ENCODE results near the gene PAF1.

Gene PAF1

GRCh38 chr19:39362682-39363657 lies 27.9 kb downstream of the PAF1 start:
- Mint-ChIP-seq H3K27ac (peak overlapping the region; percentile 18), H3K9me3 (no peaks in the 10 kb centered on the region), H3K4me1 (peaks cover 9% of the 10 kb centered on the region), H3K4me3 (no peak overlapping the region), H3K36me3 (peaks cover 79% of the 10 kb centered on the region)
- DNase-seq (ENCODE audit: low spot score in 2 of 2) (no peak), ATAC-seq (no peak)

DNA sequence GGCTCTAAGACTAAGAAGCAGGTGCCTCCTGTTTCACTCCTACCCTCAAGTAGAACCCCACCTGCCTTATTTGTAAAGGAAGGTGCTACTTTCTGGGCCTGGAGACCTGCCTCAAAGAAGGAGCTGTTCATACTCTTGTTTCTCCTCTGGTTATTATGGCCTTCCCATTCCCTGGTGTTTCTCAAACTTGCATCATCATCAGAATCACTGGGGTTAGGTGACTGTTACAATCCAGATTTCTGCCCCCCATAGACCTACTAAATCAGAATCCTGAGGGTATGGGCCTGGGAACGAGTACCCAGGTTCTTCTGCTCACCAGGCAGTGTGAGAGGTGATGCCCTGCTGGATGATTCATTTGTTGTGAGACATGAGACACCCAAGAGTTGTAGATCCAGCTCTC lies 30.3 kb downstream of the PAF1 start:
- Mint-ChIP-seq H3K4me1 (peaks cover 9% of the 10 kb centered on the region), H3K4me3 (no peak overlapping the region), H3K36me3 (peaks cover 96% of the 10 kb centered on the region), H3K27ac (no peak overlapping the region), H3K9me3 (no peaks in the 10 kb centered on the region)
- no peak for DNase-seq (ENCODE audit: low spot score in 2 of 2)
- ATAC-seq, result no peak

DNA sequence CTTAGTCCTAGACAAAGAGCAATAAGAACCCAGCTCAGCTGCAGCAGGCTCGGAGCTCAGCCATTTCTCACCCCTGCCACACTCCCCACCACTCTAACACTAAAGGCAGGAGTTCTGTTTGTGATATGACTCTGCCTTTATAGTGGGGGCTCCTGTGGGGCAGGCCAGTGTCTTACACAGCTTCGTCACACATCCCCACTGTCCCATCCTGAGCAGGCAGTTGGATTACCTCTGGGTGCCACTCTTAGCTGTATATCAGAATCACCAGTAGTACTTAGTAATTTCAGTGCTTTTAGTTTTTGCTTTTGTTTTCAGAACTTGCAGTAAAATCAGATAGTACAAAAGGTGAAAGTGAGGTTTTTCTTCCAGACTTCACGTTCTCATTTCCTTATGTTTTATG lies 31.9 kb downstream of the PAF1 start:
- ATAC-seq (peak; percentile 31), DNase-seq (ENCODE audit: low spot score in 2 of 2) (no peak)
- Mint-ChIP-seq H3K4me1 (peaks cover 9% of the 10 kb centered on the region), H3K9me3 (no peaks in the 10 kb centered on the region), H3K36me3 (peaks cover 97% of the 10 kb centered on the region), H3K27ac (no peak overlapping the region), H3K4me3 (no peak overlapping the region)

DNA sequence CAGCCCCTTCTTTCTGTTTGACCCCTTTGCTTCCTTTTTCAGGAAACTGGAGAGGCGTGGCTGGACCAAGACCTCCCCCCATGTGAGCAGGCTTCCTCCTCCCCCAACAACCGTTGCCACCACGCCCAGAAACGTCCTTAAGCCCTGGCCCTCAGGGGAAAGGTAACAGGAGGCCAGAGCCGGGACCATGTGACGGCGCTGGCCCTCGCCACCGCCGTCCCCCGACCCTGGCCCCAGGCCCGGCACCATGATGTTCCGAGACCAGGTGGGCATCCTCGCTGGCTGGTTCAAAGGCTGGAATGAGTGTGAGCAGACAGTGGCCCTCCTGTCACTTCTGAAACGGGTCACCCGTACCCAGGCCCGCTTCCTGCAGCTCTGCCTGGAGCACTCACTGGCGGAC lies 34.3 kb downstream of the PAF1 start:
- H3K4me1 Mint-ChIP-seq, result peaks cover 8% of the 10 kb centered on the region
- ATAC-seq (no peak), DNase-seq (ENCODE audit: low spot score in 2 of 2) (no peak)
- H3K27ac Mint-ChIP-seq, result peak overlapping the region; percentile 23
- H3K4me3 Mint-ChIP-seq, result no peak overlapping the region
- H3K36me3 Mint-ChIP-seq, result peaks cover 95% of the 10 kb centered on the region
- no peaks in the 10 kb centered on the region for H3K9me3 Mint-ChIP-seq

DNA sequence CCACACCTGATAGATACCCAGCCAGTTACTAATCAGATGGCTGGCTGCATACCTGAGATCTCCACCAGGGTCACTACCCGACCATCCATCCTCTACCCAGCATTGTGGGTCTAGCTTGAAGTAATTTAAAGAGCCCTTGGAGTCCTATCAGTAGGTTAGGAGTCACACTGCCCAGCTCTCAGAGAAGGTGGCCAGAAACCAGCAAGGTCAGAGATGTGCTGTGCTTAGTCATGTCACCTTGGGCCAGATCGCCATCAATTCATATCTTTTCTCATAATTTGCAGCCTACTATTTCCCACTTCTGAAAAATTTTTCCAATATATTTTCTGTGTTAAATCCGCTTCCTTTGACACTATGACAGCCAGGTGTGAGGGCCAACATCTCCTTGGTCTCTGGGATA lies 34.8 kb downstream of the PAF1 start:
- Mint-ChIP-seq H3K4me3 (no peak overlapping the region), H3K36me3 (peaks cover 95% of the 10 kb centered on the region), H3K9me3 (no peaks in the 10 kb centered on the region), H3K4me1 (peaks cover 14% of the 10 kb centered on the region), H3K27ac (peak overlapping the region; percentile 23)
- DNase-seq (ENCODE audit: low spot score in 2 of 2), result no peak
- no peak for ATAC-seq

GRCh38 chr19:39355253-39355652 lies 35.7 kb downstream of the PAF1 start:
- peak overlapping the region; percentile 23 for H3K27ac Mint-ChIP-seq
- H3K4me1 Mint-ChIP-seq, result peaks cover 17% of the 10 kb centered on the region
- no peak overlapping the region for H3K4me3 Mint-ChIP-seq
- H3K36me3 Mint-ChIP-seq, result peaks cover 88% of the 10 kb centered on the region
- DNase-seq (ENCODE audit: low spot score in 2 of 2) (no peak), ATAC-seq (no peak)
- H3K9me3 Mint-ChIP-seq, result no peaks in the 10 kb centered on the region

DNA sequence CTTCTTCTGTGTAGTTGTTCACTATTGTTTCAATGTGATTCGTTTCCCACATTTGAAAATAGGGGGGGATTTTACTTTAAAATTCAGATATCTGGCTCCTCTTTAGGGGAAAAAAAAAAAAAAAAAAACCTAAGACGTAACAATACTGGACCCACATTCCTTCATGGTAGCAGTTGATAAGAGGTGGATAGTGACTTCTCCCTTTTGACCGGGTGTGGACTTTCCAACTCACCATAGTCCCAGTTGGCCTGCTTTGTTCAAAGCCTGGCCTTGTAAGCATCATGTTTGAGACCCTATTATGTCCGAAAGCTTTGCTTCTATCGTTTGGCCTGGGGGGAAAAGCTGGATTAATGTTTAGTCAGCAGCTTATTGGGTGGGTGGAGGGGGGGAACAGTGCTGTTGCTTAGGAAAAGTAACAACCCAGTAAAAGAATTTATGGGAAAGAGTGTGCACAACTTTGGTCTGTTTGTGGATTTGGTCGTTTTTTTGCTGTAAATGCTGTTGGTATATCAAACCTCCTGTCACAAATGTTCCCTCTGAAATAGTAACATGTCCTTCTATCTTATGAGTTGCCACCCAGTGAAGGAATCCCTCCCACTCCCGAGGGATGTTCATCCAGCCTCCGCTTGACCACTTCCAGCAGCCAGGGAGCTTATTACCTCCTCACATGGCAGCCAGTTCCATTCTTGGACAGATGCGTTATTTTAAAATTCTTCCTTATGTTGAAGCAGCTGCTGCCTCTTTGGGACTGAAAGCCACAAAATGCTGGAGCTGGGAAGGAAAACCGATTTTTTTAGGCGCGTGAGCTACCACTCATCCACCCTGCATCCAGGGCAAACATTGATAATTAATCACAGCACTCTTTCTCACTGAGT lies 38.3 kb downstream of the PAF1 start:
- Mint-ChIP-seq H3K4me1 (peaks cover 35% of the 10 kb centered on the region), H3K9me3 (no peaks in the 10 kb centered on the region), H3K4me3 (no peak overlapping the region), H3K27ac (peak overlapping the region; percentile 76), H3K36me3 (peaks cover 77% of the 10 kb centered on the region)
- ATAC-seq, result no peak
- no peak for DNase-seq (ENCODE audit: low spot score in 2 of 2)

GRCh38 chr19:39351537-39352064 lies 39.3 kb downstream of the PAF1 start:
- ATAC-seq, result peak; percentile 97
- Mint-ChIP-seq H3K36me3 (peaks cover 67% of the 10 kb centered on the region), H3K27ac (peak overlapping the region; percentile 76), H3K9me3 (no peaks in the 10 kb centered on the region), H3K4me3 (peak overlapping the region; percentile 43), H3K4me1 (peaks cover 41% of the 10 kb centered on the region)
- peak; percentile 31 to 77 for DNase-seq (ENCODE audit: low spot score in 2 of 2)

- ATAC-seq, result no peak
- no peak overlapping the region for H3K4me3 Mint-ChIP-seq
- H3K36me3 Mint-ChIP-seq, result peaks cover 53% of the 10 kb centered on the region
- H3K4me1 Mint-ChIP-seq, result peaks cover 54% of the 10 kb centered on the region
- no peaks in the 10 kb centered on the region for H3K9me3 Mint-ChIP-seq
- DNase-seq (ENCODE audit: low spot score in 2 of 2), result no peak
- H3K27ac Mint-ChIP-seq, result no peak overlapping the region
These were observed 40.8 kb downstream of the PAF1 start for GRCh38 chr19:39350156-39350555.

GRCh38 chr19:39349326-39349725 lies 41.6 kb downstream of the PAF1 start:
- no peak for ATAC-seq
- H3K4me1 Mint-ChIP-seq, result peaks cover 63% of the 10 kb centered on the region
- DNase-seq (ENCODE audit: low spot score in 2 of 2), result no peak
- H3K9me3 Mint-ChIP-seq, result no peaks in the 10 kb centered on the region
- peaks cover 47% of the 10 kb centered on the region for H3K36me3 Mint-ChIP-seq
- H3K4me3 Mint-ChIP-seq, result no peak overlapping the region
- peak overlapping the region; percentile 66 for H3K27ac Mint-ChIP-seq

GRCh38 chr19:39347332-39348164 lies 43.4 kb downstream of the PAF1 start:
- peaks cover 41% of the 10 kb centered on the region for H3K36me3 Mint-ChIP-seq
- peaks cover 77% of the 10 kb centered on the region for H3K4me1 Mint-ChIP-seq
- DNase-seq (ENCODE audit: low spot score in 2 of 2) (no peak), ATAC-seq (peak; percentile 53)
- H3K27ac Mint-ChIP-seq, result peak overlapping the region; percentile 66
- H3K9me3 Mint-ChIP-seq, result no peaks in the 10 kb centered on the region
- peak overlapping the region; percentile 23 for H3K4me3 Mint-ChIP-seq

DNA sequence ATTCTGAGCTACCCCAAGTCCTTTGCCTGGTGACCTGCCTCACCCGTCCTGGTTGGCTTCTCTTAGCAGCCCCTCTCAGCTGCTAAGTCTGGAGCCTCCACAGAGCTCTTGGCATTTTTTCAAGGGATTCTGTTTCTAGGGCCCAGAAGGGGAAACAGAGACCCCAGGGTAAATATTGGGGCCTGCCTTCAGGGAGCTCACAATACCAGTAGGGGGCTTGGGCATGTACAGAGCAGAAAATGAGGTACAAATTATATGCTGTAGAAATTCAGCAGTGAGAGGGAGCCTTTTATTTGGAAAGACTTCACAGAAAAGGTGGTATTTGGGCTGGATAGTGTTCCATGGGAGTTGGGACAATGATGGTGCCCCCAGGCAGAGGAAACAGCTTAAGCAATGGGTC lies 45.0 kb downstream of the PAF1 start:
- no peak overlapping the region for H3K4me3 Mint-ChIP-seq
- H3K27ac Mint-ChIP-seq, result peak overlapping the region; percentile 91
- H3K4me1 Mint-ChIP-seq, result peaks cover 71% of the 10 kb centered on the region
- DNase-seq (ENCODE audit: low spot score in 2 of 2), result no peak
- no peak for ATAC-seq
- H3K9me3 Mint-ChIP-seq, result no peaks in the 10 kb centered on the region
- peaks cover 33% of the 10 kb centered on the region for H3K36me3 Mint-ChIP-seq

- no peak for DNase-seq (ENCODE audit: low spot score in 2 of 2)
- H3K4me3 Mint-ChIP-seq, result peak overlapping the region; percentile 78
- peaks cover 18% of the 10 kb centered on the region for H3K36me3 Mint-ChIP-seq
- no peak for ATAC-seq
- peak overlapping the region; percentile 91 for H3K27ac Mint-ChIP-seq
- H3K9me3 Mint-ChIP-seq, result no peaks in the 10 kb centered on the region
- H3K4me1 Mint-ChIP-seq, result peaks cover 65% of the 10 kb centered on the region
These were observed 48.1 kb downstream of the PAF1 start for GRCh38 chr19:39342647-39343305.

All from stimulated activated effector memory CD8-positive, alpha-beta T cell treated with anti-CD3 and anti-CD28 coated beads, Interleukin-12 subunit alpha, Interleukin-12 subunit beta, amount 100 ng/mL, for 72 hours (primary cell).